NCI-H748 (cell line): Measurements from ENCODE around the gene ZSWIM8.
A peak's percentile ranks its signal among the peaks of the same experiment; 100 is the strongest.

Experiments used
- DNase-seq: peaks from one replicate; lab custom pipeline; 2025; ENCODE audit not compliant: unreplicated experiment; lab: John Stamatoyannopoulos, UW

ZSWIM8 gene

GRCh38 chr10:73841061-73841421 lies 55.6 kb downstream of the ZSWIM8 start:
- DNase-seq, result no peak

DNA sequence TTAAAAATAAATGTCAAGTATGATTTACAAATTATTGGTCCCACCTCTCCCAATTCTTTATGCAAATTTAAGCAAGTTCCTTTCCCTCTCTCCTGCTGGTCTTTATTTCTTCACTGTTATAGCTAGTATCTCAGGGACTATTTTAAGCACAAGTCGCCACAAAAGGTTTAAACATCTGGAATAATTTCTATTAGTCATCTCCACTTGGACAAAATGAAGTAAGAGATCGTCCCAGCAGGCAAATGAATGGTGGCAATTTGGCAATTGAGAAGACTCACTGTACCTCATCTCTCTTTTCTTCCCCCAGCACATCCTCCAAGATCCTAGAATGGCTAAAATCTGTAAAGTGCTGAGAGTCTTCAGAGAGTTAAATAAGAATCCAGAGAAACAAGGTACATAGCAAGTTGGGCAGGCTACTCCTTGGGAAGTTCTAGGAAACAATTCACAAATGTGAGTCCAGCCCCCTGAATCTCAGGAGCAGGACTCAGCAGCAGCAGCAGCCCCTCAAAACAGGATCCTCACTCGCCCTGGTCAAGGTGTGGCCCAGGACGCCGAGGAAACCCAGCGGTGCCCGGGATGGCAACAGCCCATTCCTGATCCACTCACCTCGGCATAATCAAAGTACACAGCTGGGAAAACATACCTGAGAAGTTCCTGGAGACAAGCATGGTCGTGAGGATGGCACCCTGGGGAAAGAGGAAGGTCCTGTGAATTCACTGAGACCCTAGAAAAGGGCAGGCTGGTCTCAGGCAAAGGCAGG lies 56.3 kb downstream of the ZSWIM8 start:
- DNase-seq, result no peak

DNA sequence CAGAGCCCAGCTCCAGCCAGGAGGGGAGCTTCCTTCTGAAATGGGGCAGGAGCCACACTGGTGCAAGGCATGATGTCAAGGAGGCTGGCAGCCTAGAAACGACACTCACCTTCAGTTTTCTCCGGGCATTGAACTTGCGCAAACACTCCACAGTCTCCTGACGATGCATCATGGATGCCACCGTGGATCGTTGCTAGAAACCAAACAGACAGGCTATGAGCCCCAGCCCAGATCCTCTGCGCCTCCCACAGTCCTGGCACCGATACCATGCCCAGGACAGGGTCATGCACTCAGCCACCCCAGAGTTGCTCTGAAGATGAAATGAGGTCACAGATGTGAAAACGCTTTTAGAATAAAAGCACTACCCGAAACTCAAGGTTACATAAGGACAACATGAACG lies 56.9 kb downstream of the ZSWIM8 start:
- no peak for DNase-seq

GRCh38 chr10:73843261-73843660 lies 57.9 kb downstream of the ZSWIM8 start:
- no peak for DNase-seq

DNA sequence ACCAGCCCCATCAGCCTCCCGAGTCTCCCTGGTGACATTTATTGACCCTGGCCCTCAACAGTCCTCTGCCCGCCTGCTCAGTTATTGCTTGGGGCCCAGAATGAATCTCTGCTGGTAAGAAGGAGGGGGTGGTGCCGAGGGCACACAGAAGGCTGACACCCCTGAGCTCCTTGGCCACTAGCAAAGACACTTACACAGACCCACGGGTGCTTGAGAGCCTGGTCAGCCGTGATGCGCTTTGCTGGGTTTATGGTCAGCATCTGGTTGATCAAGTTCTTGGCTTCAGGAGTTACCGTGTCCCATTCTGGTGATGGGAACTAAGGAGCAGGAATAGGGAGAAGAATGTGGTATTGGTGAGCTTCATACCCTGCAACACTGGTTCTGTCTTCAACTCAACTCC lies 61.6 kb downstream of the ZSWIM8 start:
- no peak for DNase-seq

GRCh38 chr10:73848821-73849489 lies 63.5 kb downstream of the ZSWIM8 start:
- DNase-seq, result peak; percentile 50

- DNase-seq, result no peak
Measured at GRCh38 chr10:73850211-73850610, 64.8 kb downstream of the ZSWIM8 start.

DNA sequence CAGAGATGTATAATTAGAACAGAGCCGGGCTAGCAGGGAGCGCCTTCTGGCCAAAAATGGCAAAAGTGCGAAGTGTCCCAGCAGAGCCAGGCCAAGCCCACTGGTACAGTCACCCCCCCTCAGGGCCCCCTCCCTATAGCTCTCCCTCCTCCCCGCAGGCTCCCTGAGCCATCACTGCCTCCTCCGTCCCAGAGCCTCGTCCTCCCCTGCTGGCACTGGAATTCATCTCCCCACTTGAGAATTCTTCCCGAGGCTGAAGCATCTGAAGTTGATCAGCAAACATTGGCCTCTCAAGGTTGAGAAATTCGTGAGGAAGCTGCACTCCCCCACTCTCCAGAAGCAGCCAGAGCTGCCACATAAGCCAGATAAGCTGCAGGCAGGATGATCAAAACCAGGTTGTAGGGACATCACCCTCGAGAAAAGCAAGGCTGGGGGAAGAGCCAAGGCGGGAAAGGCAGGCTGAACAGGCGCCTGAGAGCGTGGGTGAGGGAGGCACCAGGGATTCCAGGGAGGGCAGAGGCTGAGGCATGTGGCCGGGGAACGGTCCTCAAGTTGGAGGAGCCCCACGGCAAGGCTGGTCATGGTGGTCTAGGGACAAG lies 65.6 kb downstream of the ZSWIM8 start:
- no peak for DNase-seq
